Natural killer cell (primary cell): ENCODE results near the gene PRKG1. TPM values are rescaled to one million over a fixed set of nuclear protein-coding genes. Genes with fewer than 3 reads are reported as not detected.

Experiments
- ATAC-seq, 3 donors: fragments of 150-1000 bp in 2 of 3; fragments of 200-7000 bp in 1 of 3; cut with Tn5 transposase; 1 replicate in 1 of 3; 2 replicates in 2 of 3; pipeline ENCODE4 v1.10.0; 2021; ENCODE audit warnings: mild to moderate bottlenecking in 2 of 3, moderate library complexity in 2 of 3
- DNase-seq, 2 donors: peaks; one replicate each; pipeline versions ENCODE4 v3.0.0 to v3.0.0-alpha.2; 2013 to 2021; ENCODE audit warnings: mixed read lengths in 1 of 2
- H3K27ac ChIP-seq: one replicate; pipeline ENCODE4 v1.5.1; 2013; ENCODE audit warnings: mild to moderate bottlenecking, low read length
- H3K27me3 ChIP-seq: one replicate; pipeline ENCODE4 v1.6.1; 2013; ENCODE audit warnings: low read length; ENCODE audit not compliant: control insufficient read depth, insufficient read depth
- H3K36me3 ChIP-seq: one replicate; pipeline ENCODE4 v1.6.1; 2013; ENCODE audit warnings: low read length; ENCODE audit not compliant: control insufficient read depth, insufficient read depth
- H3K4me1 ChIP-seq: one replicate; pipeline ENCODE4 v1.6.1; 2013; ENCODE audit warnings: low read length; ENCODE audit not compliant: control insufficient read depth, insufficient read depth
- H3K4me3 ChIP-seq: one replicate; pipeline ENCODE4 v1.5.1; 2013; ENCODE audit warnings: low read length
- H3K9me3 ChIP-seq: one replicate; pipeline ENCODE4 v1.6.1; 2013; ENCODE audit warnings: low read length; ENCODE audit not compliant: control insufficient read depth, insufficient read depth
- H3K27ac Mint-ChIP-seq, 2 donors: one replicate each; pipeline ENCODE4 v1.8.0; 2022; ENCODE audit warnings: mild to moderate bottlenecking in 2 of 2, mixed read lengths in 2 of 2, moderate library complexity in 1 of 2
- H3K27me3 Mint-ChIP-seq, 2 donors: one replicate each; pipeline ENCODE4 v1.8.0; 2022; ENCODE audit warnings: low read depth in 2 of 2, mixed read lengths in 2 of 2
- H3K36me3 Mint-ChIP-seq: one replicate; pipeline ENCODE4 v1.8.0; 2022; ENCODE audit warnings: mixed read lengths
- H3K4me1 Mint-ChIP-seq, 2 donors: one replicate each; pipeline ENCODE4 v1.8.0; 2022; ENCODE audit warnings: mixed read lengths in 2 of 2
- H3K4me3 Mint-ChIP-seq: one replicate; pipeline ENCODE4 v1.8.0; 2022; ENCODE audit warnings: mild to moderate bottlenecking, moderate library complexity, mixed read lengths
- H3K9me3 Mint-ChIP-seq, 2 donors: one replicate each; pipeline ENCODE4 v1.8.0; 2022; ENCODE audit warnings: mixed read lengths in 2 of 2
- WGBS: methylation state at CpG from one replicate; pipeline ENCODE4 v1.1.7; 2013; ENCODE audit warnings: missing lambda C conversion rate; ENCODE audit not compliant: insufficient coverage; 5-methylcytosine and 5-hydroxymethylcytosine counted together
- intact Hi-C: fragments of 100-400 bp; cut with micrococcal nuclease; formaldehyde crosslinking; loops from one replicate; pipeline ENCODE4 v1.14.2; 2022
- total RNA-seq, 4 donors: library from RNA; stranded (reverse); fragments of 120-200 nt in 1 of 4; gene quantifications; one replicate each; pipeline versions ENCODE4 v1.2.3 to v1.2.4, GENCODE V29; 2013 to 2022
- TF ChIP-seq, protein P1 (sequence below): fragments of 200-600 bp; IDR thresholded peaks from one replicate; pipeline ENCODE4 v1.8.0; 2022; ENCODE audit warnings: antibody characterized with exemption

Gene PRKG1
- total RNA-seq, 3 donors from 2014 or later (not counting 1 experiment from before 2014, with no cell fraction given): 0.23 to 0.41 (median 0.35) TPM

- Histone ChIP-seq H3K4me3 (no peak overlapping the region), H3K27ac (no peak overlapping the region), H3K36me3 (no peaks in the 10 kb centered on the region), H3K4me1 (no peaks in the 10 kb centered on the region), H3K9me3 (no peaks in the 10 kb centered on the region), H3K27me3 (no peaks in the 10 kb centered on the region)
- H3K36me3 Mint-ChIP-seq: no peaks in the 10 kb centered on the region
- no peaks in the 10 kb centered on the region for H3K9me3 Mint-ChIP-seq
- intact Hi-C loops: no loop called here
- no peak for DNase-seq
- ATAC-seq: no peak
- H3K4me3 Mint-ChIP-seq: no peak overlapping the region
- TF ChIP-seq, protein P1, sequence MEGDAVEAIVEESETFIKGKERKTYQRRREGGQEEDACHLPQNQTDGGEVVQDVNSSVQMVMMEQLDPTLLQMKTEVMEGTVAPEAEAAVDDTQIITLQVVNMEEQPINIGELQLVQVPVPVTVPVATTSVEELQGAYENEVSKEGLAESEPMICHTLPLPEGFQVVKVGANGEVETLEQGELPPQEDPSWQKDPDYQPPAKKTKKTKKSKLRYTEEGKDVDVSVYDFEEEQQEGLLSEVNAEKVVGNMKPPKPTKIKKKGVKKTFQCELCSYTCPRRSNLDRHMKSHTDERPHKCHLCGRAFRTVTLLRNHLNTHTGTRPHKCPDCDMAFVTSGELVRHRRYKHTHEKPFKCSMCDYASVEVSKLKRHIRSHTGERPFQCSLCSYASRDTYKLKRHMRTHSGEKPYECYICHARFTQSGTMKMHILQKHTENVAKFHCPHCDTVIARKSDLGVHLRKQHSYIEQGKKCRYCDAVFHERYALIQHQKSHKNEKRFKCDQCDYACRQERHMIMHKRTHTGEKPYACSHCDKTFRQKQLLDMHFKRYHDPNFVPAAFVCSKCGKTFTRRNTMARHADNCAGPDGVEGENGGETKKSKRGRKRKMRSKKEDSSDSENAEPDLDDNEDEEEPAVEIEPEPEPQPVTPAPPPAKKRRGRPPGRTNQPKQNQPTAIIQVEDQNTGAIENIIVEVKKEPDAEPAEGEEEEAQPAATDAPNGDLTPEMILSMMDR: no peak
- no peaks in the 10 kb centered on the region for H3K4me1 Mint-ChIP-seq
- no peak overlapping the region for H3K27ac Mint-ChIP-seq
- H3K27me3 Mint-ChIP-seq: peaks cover 3 to 17% of the 10 kb centered on the region in 2 donors
- WGBS: 96% methylated on average over 3 of the region's 5 CpGs
Observed at GRCh38 chr10:51085204-51085603, 10.9 kb downstream of the PRKG1 start.

DNA sequence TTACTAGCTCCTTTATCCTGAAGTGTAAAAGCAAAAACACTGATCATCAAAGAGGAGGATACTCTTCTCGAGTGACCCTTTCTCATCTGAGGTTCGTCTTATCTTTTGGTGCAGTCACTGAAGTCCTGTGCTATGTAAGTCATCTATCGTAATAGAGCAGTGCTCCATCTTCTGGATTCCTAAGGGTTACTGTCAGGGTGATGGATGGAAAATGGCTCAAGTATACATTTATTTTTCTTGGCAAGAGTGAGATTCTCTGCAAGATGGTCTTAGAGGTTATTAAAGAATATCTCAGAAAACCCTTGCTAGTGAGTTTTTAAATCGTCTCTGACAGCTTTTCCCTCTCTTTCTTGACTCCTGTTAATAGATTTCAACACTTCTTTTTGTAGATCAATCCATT is 12.4 kb downstream of the PRKG1 start:
- H3K27ac ChIP-seq: no peak overlapping the region
- Mint-ChIP-seq H3K36me3 (no peaks in the 10 kb centered on the region), H3K27me3 (peaks cover 0 to 9% of the 10 kb centered on the region in 2 donors), H3K27ac (no peak overlapping the region), H3K4me3 (no peak overlapping the region), H3K4me1 (no peaks in the 10 kb centered on the region), H3K9me3 (no peaks in the 10 kb centered on the region)
- TF ChIP-seq, protein P1: no peak
- WGBS: 84% methylated on average over 3 of the region's 4 CpGs
- no peak overlapping the region for H3K4me3 ChIP-seq
- no peaks in the 10 kb centered on the region for H3K9me3 ChIP-seq
- ATAC-seq: no peak
- H3K4me1 ChIP-seq: no peaks in the 10 kb centered on the region
- H3K36me3 ChIP-seq: no peaks in the 10 kb centered on the region
- intact Hi-C loops: no loop called here
- H3K27me3 ChIP-seq: no peaks in the 10 kb centered on the region
- DNase-seq: no peak

DNA sequence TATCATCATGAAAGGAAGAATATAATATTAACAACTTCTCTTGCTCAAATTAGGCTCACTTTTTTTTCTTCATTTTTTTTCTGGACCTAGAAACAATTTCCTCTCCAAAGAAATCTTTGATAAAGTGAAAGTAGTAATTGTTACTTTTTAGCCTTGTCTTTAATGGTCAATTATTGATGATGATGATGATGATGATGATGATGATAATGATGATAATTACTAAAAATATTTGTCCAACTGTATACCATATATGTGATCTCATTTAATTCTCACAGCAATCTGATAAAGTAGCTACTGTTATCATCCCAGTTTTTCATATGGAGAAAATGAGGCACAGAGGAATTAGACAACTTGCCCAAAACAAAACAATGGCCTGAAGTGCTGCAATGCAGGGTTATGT is 12.8 kb downstream of the PRKG1 start:
- Histone ChIP-seq H3K27me3 (no peaks in the 10 kb centered on the region), H3K4me1 (no peaks in the 10 kb centered on the region), H3K27ac (no peak overlapping the region), H3K9me3 (no peaks in the 10 kb centered on the region), H3K36me3 (no peaks in the 10 kb centered on the region), H3K4me3 (no peak overlapping the region)
- TF ChIP-seq, protein P1: no peak
- H3K4me1 Mint-ChIP-seq: no peaks in the 10 kb centered on the region
- DNase-seq (no peak), ATAC-seq (no peak)
- H3K9me3 Mint-ChIP-seq: no peaks in the 10 kb centered on the region
- peaks cover 0 to 9% of the 10 kb centered on the region in 2 donors for H3K27me3 Mint-ChIP-seq
- intact Hi-C loops: no loop called here
- no peak overlapping the region for H3K27ac Mint-ChIP-seq
- no peak overlapping the region for H3K4me3 Mint-ChIP-seq
- no peaks in the 10 kb centered on the region for H3K36me3 Mint-ChIP-seq

- Histone ChIP-seq H3K9me3 (no peaks in the 10 kb centered on the region), H3K27ac (no peak overlapping the region), H3K4me1 (no peaks in the 10 kb centered on the region), H3K36me3 (no peaks in the 10 kb centered on the region), H3K27me3 (no peaks in the 10 kb centered on the region), H3K4me3 (no peak overlapping the region)
- peaks cover 0 to 5% of the 10 kb centered on the region in 2 donors for H3K27me3 Mint-ChIP-seq
- no peak overlapping the region for H3K4me3 Mint-ChIP-seq
- no peak for DNase-seq
- no peaks in the 10 kb centered on the region for H3K9me3 Mint-ChIP-seq
- H3K27ac Mint-ChIP-seq: no peak overlapping the region
- no peaks in the 10 kb centered on the region for H3K4me1 Mint-ChIP-seq
- TF ChIP-seq, protein P1: no peak
- no peak for ATAC-seq
- intact Hi-C loops: no loop called here
- no peaks in the 10 kb centered on the region for H3K36me3 Mint-ChIP-seq
Observed at GRCh38 chr10:51090190-51090589, 15.9 kb downstream of the PRKG1 start.
